Uterus (tissue), 4 donors: Measurements from ENCODE around the gene PCDHAC2. TPM values are rescaled to one million over a fixed set of nuclear protein-coding genes. Genes with fewer than 3 reads are reported as not detected.

ENCODE experiments used
- DNase-seq, 2 donors: peaks; one replicate each; pipeline ENCODE4 v3.0.0-alpha.2; 2019 to 2020
- H3K27ac ChIP-seq, 2 donors: fragments of 200-600 bp; sonication (generic); 1 replicate in 1 of 2; 2 replicates in 1 of 2; pipeline ENCODE4 v1.5.1; 2016 to 2018
- H3K27me3 ChIP-seq, 2 donors: fragments of 200-600 bp; sonication (generic); one replicate each; pipeline ENCODE4 v1.5.1; 2018 to 2019; ENCODE audit warnings: control low read depth in 1 of 2
- H3K36me3 ChIP-seq, 2 donors: fragments of 200-600 bp; sonication (generic); one replicate each; pipeline ENCODE4 v1.5.1; 2019; ENCODE audit warnings: control low read depth in 1 of 2
- H3K4me1 ChIP-seq, 2 donors: fragments of 200-600 bp; sonication (generic); one replicate each; pipeline ENCODE4 v1.5.1; 2018 to 2019; ENCODE audit warnings: control low read depth in 1 of 2
- H3K4me3 ChIP-seq, 2 donors: fragments of 200-600 bp; sonication (generic); 1 replicate in 1 of 2; 2 replicates in 1 of 2; pipeline ENCODE4 v1.5.1; 2018 to 2019; ENCODE audit warnings: mild to moderate bottlenecking in 1 of 2
- H3K9me3 ChIP-seq, 2 donors: fragments of 200-600 bp; sonication (generic); one replicate each; pipeline ENCODE4 v1.5.1; 2019; ENCODE audit warnings: control low read depth in 1 of 2
- POLR2A ChIP-seq, 2 donors: fragments of 450-650 bp; IDR thresholded peaks; one replicate each; pipeline ENCODE4 v1.6.1; 2016; ENCODE audit warnings: antibody characterized with exemption in 2 of 2, mild to moderate bottlenecking in 1 of 2, moderate library complexity in 1 of 2
- intact Hi-C: fragments of 100-400 bp; cut with DNase I; formaldehyde crosslinking; loops from one replicate; pipeline ENCODE4 v1.15.1; 2023; ENCODE audit warnings: low total_unique reads
- total RNA-seq, 4 donors: library from RNA; depleted of rRNA in 3 of 4; stranded (reverse); fragments of >200 nt in 3 of 4; gene quantifications; one replicate each; pipeline versions ENCODE4 v1.1.0 to v1.2.4, GENCODE V29; 2014 to 2023
- TF ChIP-seq, protein P1 (sequence below), 4 experiments: fragments of 200-600 bp in 2 of 4; fragments of 450-650 bp in 2 of 4; sonication (generic) in 2 of 4; IDR thresholded peaks; one replicate each; pipeline ENCODE4 v1.5.1; 2016 to 2019; ENCODE audit warnings: antibody characterized with exemption in 4 of 4, mild to moderate bottlenecking in 2 of 4, moderate library complexity in 1 of 4
- donor health status: DM: yes; HTN: yes; CAD: no.

PCDHAC2 gene
- total RNA-seq, 4 donors from 2014 or later, result under 0.01 to 7.1 (median 1.1) TPM

DNA sequence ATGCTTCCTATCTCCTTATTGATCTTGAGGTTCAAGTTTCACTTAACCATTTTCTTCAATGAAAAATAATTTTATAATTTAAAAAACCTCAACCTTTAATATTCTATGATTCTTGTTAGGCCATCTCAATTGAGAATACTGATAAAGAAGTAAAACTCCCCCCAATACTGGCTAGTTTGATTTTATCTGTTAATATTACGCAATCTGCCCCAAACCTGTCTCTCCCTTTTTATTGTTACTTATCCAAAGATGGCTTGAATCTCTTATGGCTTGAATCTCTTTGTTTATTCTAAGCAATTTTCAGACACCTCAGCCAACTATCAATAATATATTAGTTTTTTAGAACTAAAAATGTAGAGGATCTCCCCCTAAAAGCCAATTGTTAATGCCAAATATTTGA is 4.1 kb upstream of the PCDHAC2 start:
- intact Hi-C loops, result no loop called here
- no peak overlapping the region for H3K4me3 ChIP-seq
- H3K4me1 ChIP-seq, result no peaks in the 10 kb centered on the region
- no peaks in the 10 kb centered on the region for H3K27me3 ChIP-seq
- H3K9me3 ChIP-seq, result no peaks in the 10 kb centered on the region
- no peak for DNase-seq
- no peak overlapping the region for H3K27ac ChIP-seq
- no peak for TF ChIP-seq POLR2A (IDR thresholded peaks at IDR 0.05)
- TF ChIP-seq, protein P1, sequence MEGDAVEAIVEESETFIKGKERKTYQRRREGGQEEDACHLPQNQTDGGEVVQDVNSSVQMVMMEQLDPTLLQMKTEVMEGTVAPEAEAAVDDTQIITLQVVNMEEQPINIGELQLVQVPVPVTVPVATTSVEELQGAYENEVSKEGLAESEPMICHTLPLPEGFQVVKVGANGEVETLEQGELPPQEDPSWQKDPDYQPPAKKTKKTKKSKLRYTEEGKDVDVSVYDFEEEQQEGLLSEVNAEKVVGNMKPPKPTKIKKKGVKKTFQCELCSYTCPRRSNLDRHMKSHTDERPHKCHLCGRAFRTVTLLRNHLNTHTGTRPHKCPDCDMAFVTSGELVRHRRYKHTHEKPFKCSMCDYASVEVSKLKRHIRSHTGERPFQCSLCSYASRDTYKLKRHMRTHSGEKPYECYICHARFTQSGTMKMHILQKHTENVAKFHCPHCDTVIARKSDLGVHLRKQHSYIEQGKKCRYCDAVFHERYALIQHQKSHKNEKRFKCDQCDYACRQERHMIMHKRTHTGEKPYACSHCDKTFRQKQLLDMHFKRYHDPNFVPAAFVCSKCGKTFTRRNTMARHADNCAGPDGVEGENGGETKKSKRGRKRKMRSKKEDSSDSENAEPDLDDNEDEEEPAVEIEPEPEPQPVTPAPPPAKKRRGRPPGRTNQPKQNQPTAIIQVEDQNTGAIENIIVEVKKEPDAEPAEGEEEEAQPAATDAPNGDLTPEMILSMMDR (IDR thresholded peaks at IDR 0.05), result no peak
- no peaks in the 10 kb centered on the region for H3K36me3 ChIP-seq

DNA sequence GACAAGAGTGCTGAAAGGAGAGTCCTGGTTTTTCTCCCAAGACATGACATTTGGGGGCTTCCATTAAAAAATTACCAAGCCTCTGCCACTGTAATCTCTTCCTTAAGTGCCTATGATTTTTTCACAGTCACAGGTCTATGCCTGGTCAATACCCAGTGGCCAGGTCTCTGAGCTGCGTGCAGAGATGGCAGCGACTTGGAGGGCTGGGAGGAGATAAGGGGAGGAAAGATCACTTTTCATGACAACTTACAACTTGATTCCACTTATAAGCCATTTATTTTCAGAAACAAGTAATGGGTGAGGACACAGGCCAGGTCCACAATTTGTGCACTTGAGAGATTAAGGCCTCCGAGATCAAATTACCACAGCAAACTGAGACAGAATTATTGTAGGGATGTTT is 1.9 kb upstream of the PCDHAC2 start:
- Histone ChIP-seq H3K9me3 (no peaks in the 10 kb centered on the region), H3K27me3 (no peaks in the 10 kb centered on the region), H3K27ac (no peak overlapping the region), H3K36me3 (no peaks in the 10 kb centered on the region), H3K4me1 (no peaks in the 10 kb centered on the region), H3K4me3 (no peak overlapping the region)
- no peak for TF ChIP-seq POLR2A (IDR thresholded peaks at IDR 0.05)
- TF ChIP-seq, protein P1 (IDR thresholded peaks at IDR 0.05), result no peak
- no peak for DNase-seq
- intact Hi-C loops, result no loop called here

DNA sequence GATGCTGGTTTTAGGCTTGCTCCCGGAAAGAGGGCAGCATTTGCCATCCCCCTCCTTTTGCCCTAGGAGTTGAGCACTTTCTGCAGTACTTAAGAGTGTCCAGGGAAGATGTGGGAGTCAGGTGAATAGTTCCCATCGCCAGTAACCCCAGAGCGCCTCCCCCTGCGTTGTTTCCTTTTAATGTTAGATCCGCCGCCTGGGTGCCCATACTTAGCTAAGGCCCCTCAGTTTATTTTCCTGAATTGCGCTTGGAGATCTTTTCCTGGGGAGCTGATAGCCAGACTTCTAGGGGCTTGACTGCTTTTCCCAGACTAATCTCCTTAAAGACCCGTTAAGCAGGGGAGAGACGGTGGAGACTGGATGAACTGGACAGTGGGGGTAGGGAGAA is 377 bp upstream of the PCDHAC2 start:
- H3K27ac ChIP-seq, result peak overlapping the region; percentile 16 to 51
- intact Hi-C loops, result no loop called here

DNA sequence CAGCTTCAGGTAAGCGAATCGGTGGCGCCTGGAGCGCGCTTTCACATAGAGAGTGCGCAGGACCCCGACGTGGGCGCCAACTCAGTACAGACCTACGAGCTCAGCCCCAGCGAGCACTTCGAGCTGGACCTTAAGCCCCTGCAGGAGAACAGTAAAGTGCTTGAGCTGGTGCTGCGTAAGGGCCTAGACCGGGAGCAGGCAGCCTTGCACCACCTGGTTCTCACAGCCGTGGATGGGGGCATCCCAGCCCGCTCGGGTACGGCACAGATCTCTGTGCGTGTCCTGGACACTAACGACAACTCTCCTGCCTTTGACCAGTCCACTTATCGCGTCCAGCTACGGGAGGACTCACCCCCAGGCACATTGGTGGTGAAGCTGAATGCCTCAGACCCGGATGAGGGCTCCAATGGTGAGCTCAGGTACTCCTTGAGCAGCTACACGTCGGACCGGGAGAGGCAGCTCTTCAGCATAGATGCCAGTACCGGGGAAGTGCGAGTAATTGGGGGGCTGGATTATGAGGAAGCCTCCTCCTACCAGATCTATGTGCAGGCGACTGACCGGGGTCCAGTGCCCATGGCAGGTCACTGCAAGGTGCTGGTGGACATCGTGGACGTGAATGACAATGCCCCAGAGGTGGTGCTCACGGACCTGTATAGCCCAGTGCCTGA is 1.1 kb downstream of the PCDHAC2 start:
- Histone ChIP-seq H3K27ac (no peak overlapping the region), H3K36me3 (no peaks in the 10 kb centered on the region), H3K4me1 (no peaks in the 10 kb centered on the region), H3K9me3 (no peaks in the 10 kb centered on the region), H3K4me3 (peak overlapping the region; percentile 40 to 41), H3K27me3 (no peaks in the 10 kb centered on the region)
- DNase-seq, result no peak
- intact Hi-C loops, result no loop called here
- TF ChIP-seq, protein P1 (IDR thresholded peaks at IDR 0.05), result no peak
- TF ChIP-seq POLR2A (IDR thresholded peaks at IDR 0.05), result no peak

More for the DNA sequence above, 377 bp upstream of the PCDHAC2 start:
- Histone ChIP-seq H3K36me3 (no peaks in the 10 kb centered on the region), H3K4me3 (peak overlapping the region; percentile 40 to 41), H3K9me3 (no peaks in the 10 kb centered on the region), H3K27me3 (no peaks in the 10 kb centered on the region), H3K4me1 (no peaks in the 10 kb centered on the region)
- peak in 1 of 2 donors; percentile 16 for DNase-seq
- TF ChIP-seq, protein P1 (IDR thresholded peaks at IDR 0.05), result no peak

DNA sequence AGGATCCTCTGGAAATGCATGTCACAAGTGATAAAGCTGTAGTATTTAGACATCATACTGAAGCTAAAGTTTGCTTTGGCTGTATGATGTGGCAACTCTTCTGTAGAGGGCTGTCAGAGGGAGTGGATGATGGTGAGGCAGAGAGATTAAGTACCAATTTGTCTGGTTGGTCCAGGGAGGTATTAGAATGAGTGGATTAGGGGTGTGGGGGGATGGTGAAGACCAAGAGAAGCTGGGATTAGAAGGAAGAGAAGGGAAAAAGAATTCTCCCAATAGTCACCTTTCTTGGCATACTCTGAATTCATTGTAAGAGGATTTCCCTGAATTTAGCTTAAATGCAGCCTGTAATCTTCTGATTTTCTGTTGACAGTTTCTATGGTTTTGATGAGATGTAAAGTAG is 3.6 kb downstream of the PCDHAC2 start:
- DNase-seq, result no peak
- Histone ChIP-seq H3K36me3 (no peaks in the 10 kb centered on the region), H3K4me1 (no peaks in the 10 kb centered on the region), H3K9me3 (no peaks in the 10 kb centered on the region), H3K27me3 (no peaks in the 10 kb centered on the region), H3K4me3 (no peak overlapping the region), H3K27ac (no peak overlapping the region)
- intact Hi-C loops, result no loop called here
- no peak for TF ChIP-seq POLR2A (IDR thresholded peaks at IDR 0.05)
- TF ChIP-seq, protein P1 (IDR thresholded peaks at IDR 0.05), result no peak
